GM21528 (cell line): ENCODE results near the gene ICAM1.
"Not testable (repeated sequence)": the region's sequence is repeated elsewhere in the genome, so short reads cannot be mapped to it uniquely, and the experiment has no call there.

Experiments used
- ATAC-seq: cut with Tn5 transposase; IDR thresholded peaks from one replicate; pipeline ENCODE4 v1.9.1; 2021; ENCODE audit warnings: mild to moderate bottlenecking, moderate library complexity; ENCODE audit not compliant: unreplicated experiment, low FRiP score

Gene ICAM1, protein sequence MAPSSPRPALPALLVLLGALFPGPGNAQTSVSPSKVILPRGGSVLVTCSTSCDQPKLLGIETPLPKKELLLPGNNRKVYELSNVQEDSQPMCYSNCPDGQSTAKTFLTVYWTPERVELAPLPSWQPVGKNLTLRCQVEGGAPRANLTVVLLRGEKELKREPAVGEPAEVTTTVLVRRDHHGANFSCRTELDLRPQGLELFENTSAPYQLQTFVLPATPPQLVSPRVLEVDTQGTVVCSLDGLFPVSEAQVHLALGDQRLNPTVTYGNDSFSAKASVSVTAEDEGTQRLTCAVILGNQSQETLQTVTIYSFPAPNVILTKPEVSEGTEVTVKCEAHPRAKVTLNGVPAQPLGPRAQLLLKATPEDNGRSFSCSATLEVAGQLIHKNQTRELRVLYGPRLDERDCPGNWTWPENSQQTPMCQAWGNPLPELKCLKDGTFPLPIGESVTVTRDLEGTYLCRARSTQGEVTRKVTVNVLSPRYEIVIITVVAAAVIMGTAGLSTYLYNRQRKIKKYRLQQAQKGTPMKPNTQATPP

GRCh38 chr19:10270616-10271394, at the start of gene ICAM1:
Gene ICAM1 (plus strand): TSS chr19:10271120. CDS start chr19:10271160, 40 bp downstream.
- ATAC-seq = peak; percentile 53

- ATAC-seq = no peak
These were observed 48.6 kb upstream of the ICAM1 start for GRCh38 chr19:10222201-10222890.

DNA sequence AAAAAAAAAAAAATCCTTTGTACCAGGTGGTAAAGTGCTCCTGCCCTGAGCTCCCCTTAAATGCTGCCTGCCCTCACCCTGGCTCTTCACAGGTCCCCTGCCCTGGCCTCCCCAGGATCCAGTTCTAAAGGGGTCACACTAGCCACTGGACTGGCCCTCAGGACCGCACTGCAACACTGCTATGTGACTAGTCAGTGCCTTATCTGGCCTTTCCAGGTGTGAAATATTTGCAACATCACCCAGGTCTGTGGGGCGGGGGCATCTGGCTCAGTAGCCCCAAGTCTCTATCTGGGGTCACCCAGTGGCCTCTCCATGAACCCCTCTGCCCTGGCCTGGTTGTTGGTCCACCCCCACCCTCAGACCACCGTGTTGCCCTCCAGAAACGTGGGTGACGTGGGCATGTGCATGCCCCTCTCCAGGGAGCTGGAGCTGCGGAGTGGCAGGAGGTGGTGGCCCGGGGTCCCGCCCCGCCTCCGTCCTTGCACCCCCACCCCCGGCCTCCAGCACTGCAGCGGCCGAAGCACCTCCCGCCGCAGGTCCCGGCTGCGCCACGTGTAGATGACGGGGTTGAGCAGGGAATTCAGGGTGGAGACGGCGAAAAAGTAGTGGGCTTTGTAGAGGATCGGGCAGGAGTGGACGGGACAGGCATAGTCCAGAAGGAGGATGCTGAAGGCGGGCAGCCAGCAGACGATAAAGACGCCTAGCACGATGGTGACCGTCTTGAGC, 47.3 kb upstream of the ICAM1 start:
- no peak for ATAC-seq

GRCh38 chr19:10224337-10224736, 46.6 kb upstream of the ICAM1 start:
- no peak for ATAC-seq

DNA sequence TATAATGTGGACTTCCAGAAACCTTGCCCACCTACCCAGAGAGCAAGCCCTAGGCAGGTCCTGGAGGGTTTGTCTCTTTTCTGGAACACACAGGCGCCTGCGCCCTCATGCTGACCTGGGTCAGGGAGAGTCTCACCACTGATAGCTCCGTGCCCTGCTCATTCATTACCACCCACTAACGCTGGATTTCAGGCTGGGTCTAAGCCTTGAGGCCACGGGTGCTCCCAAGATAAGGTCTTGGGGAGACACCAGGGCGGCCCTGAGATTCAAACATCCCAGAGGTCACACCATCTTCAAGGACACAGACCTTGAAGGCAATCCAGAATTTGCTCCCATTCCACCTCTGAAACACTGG, 44.9 kb upstream of the ICAM1 start:
- no peak for ATAC-seq

DNA sequence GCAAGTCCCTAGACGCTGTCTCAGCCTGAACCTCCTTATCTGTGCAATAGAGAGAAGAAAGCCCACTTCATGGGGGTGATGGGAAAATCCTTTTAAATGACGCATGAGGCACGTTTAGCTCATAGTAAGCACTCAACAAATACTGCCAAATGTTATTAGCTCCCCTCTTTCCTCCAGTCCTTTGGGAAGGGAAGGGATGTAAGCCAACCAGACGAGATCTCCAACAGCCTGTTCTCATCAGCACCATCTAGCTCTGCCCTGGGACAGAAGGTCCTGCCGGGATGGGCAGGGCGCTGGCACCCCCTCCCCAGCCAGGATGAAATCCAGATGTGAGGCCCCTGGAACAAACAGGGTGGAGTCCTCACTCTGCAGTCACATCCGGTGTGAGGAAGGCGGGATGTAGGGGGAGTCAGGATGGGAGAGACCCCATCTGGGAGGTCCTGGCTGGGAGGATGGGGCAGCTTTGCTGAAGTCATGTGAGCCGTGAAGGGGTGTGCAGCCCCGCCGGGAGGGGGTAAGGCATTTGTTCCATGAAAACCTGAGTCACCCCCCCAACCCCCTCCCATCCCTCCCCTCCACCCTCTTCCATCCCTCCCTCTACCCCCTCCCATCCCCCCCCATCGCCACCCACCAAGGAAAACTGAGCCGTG, 44.4 kb upstream of the ICAM1 start:
- no peak for ATAC-seq

GRCh38 chr19:10227026-10227971, 43.6 kb upstream of the ICAM1 start:
- ATAC-seq = no peak

DNA sequence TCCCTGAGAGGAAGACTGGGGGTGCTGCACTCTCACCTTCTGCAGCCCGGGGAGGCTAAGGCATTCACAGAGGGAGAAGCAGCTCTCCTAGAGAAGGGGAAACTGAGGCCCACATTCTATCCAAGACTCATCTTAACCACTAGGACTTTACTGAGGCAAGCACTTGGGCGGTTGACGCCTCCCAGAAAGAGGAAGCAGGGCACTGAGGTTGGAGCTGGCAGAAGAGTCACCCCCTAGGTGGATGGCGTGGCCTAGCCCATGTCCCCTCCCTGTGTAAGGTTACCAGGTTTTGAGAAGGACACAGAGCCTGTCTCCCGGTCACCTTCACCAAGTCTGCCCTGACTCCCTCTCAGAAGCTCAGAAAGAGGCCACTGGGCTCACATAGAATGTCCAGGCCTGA, 42.5 kb upstream of the ICAM1 start:
- ATAC-seq = no peak

DNA sequence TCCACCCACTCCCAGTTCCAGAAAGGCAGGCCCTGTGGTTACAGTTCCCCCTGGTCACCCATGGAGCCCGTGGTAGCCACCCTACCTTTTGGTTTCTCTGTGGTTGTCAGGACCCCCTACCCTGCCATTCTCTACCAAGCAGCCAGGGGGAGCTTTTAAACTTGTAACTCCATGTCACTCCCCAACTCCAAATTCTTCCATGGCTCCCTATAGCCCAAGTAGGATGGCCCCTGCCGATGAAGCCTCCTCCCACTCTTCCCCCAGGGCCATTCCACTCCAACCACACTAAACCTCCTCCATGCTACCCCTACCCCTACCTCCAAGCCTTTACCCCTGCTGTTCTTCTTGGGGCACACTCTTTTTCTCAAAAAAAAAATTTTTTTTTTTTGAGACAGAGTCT, 42.0 kb upstream of the ICAM1 start:
- no peak for ATAC-seq

DNA sequence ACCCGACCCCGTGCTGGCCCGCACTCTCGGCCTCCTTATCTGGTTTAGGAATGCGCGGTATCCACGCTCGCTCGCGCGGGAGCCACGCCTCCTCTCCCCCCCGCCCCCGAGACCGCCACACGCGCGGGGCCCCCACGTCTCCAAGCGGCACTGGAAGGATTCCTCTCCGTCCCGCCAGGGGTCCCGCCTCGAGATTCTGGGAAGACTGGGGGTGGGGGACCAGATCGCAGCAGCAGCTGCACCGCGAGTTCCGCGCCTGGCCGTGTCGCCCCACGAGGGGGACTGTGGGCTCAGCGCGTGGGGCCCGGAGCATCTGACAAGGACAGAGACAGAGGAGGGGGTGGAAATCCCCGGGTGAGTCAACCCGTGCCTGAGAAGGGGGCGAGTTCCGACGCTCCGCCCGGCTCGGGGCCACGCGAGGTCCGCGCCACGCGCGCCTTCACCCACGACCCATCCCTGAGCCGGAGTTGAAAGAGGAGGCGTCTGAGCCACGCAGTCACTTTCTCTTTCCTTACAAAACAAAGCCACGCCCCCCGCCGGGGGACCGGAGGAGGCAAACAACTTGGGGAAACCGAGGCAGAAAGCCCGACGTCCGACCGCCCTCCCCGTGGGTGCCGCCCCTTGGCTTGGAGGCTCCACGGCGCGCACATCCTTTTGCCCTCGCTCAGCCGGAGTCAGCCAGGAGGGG, 40.6 kb upstream of the ICAM1 start:
- ATAC-seq = no peak

DNA sequence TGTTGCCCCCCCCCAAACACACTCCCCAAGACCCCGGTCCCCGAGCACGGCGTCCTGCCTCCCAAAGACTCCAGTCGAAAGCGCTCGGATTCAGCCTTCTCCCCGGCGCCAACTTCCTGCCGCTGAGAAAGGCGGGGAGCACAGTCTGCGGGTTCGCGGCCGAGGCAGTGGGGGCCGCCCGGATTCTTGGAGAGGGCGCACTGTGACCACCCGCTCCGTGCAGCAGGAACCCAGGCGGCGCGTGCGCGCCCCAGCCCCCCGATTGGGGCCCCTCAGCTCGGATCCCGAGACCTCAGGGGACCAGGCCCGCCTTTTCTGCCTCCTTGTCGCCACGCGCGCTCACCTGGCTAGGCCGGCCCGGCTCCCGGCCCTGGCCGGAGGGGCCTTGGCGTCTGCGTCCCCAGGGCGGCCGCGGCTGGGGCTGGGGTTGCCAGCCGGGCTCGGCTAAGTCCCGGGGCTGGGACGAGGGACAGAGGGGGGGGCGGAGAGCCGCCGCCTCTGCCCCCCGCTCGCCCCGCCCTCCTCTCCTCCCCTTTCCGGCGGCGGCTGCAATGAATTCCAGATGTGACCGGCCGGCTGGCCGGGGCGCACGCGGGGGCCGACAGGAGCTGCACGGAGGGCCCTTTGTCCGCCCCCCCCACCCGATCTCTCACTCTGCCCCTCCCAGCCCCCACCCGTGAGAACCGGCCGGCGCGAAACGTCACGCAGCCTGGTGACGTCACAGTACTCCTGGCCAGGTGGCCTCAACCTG, 39.9 kb upstream of the ICAM1 start, which contains the start of gene S1PR2:
Gene S1PR2, minus strand, starts transcription at position 471 of the 751 bp plus-strand sequence. CDS start 6,426 bp downstream, outside the sequence.
- ATAC-seq = no peak

DNA sequence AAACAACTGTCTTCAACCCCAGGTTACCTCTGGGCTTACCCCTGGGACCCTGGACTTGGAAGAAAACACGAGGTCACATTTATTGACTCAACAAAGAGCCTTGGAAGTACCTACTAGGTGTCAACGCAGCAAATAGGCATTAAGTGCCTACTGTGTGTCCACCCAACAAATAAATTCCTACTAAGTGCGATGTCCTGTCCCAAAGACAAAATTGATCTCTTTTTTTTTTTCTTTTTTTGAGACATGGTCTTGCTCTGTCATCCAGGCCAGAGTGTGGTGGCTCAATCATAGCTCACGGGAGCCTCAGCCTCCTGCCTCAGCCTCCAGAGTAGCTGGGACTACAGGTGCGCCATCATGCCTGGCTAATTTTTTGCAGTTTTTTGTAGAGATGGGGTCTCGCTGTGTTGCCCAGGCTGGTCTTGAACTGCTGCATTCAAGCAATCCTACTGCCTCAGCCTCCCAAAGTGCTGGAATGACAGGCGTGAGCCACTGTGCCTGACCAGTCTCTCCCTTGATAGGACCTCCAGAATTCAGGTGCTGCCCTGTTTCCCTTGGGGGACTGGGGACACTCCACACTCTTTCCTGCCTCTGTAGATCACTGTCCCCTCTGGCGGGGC, 39.2 kb upstream of the ICAM1 start:
- ATAC-seq = no peak

GRCh38 chr19:10233946-10234345, 37.0 kb upstream of the ICAM1 start:
- ATAC-seq = no peak

- ATAC-seq = no peak
These were observed 35.9 kb upstream of the ICAM1 start for GRCh38 chr19:10235003-10235402.

DNA sequence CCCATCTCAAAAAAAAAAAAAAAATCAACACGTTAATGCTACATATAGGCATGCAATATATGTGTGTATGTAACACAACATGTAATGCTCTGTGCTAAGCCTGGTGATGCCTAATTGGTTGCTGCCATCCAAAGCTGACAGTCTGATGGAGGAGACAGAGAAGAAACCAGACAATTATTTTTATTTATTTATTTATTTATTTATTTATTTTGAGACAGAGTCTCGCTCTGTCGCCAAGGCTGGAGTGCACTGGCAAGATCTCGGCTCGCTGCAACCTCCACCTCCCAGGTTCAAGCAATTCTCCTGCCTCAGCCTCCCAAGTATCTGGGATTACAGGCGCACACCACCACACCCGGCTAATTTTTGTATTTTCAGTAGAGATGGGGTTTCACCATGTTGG, 35.5 kb upstream of the ICAM1 start:
- ATAC-seq = not testable (repeated sequence)

DNA sequence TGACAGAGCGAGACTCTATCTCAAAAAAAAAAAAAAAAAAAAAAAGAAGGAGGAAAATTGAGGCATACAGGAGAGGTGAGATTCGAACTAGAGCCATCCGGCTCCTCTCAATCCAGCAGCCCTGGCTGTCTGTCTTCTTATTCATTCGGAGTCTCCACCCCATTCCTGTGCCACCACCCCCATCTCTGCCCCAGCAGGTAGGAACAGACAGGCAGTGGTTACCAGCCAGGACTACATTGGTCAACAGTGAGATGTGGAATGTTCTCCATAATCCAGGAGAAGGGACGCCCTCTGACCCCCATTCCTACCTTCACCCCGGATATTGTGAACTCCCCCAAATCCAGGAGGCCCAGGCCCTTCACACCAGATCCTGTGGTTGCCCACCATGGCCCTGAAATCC, 33.2 kb upstream of the ICAM1 start:
- ATAC-seq = no peak
